Measurements from ENCODE around the gene SPSB2. TPM values are rescaled to one million over a fixed set of nuclear protein-coding genes. Genes with fewer than 3 reads are reported as not detected.

Gene SPSB2
- total RNA-seq, 1 donor from 2014 or later: 3.1 TPM

- Histone ChIP-seq H3K27ac (ENCODE audit: low read depth, low read length) (no peak overlapping the region), H3K9ac (ENCODE audit: low read depth in 1 of 3, low read length in 3 of 3) (no peak overlapping the region), H3K4me1 (ENCODE audit: control insufficient read depth in 3 of 3, insufficient read depth in 3 of 3, low read length in 3 of 3) (peaks cover 0 to 5% (median 0%) of the 10 kb centered on the region in 3 donors), H3K9me3 (ENCODE audit: control insufficient read depth in 3 of 3, low read length in 3 of 3) (no peaks in the 10 kb centered on the region), H3K27me3 (ENCODE audit: control insufficient read depth in 3 of 3, insufficient read depth in 3 of 3, low read length in 3 of 3) (no peaks in the 10 kb centered on the region), H3K36me3 (ENCODE audit: control insufficient read depth in 3 of 3, insufficient read depth in 3 of 3, low read length in 3 of 3) (peaks cover 0 to 11% (median 8%) of the 10 kb centered on the region in 3 donors), H3K4me3 (ENCODE audit: low read length in 3 of 3) (no peak overlapping the region)
Measured at GRCh38 chr12:6842075-6842474, 31.0 kb downstream of the SPSB2 start.

GRCh38 chr12:6840761-6841515 lies 32.2 kb downstream of the SPSB2 start, which contains the start of gene GNB3:
Gene GNB3, plus strand, starts transcription at chr12:6840925. Its CDS starts 363 bp downstream, at chr12:6841288.
- H3K4me1 ChIP-seq (ENCODE audit: control insufficient read depth in 3 of 3, insufficient read depth in 3 of 3, low read length in 3 of 3): peaks cover 0 to 5% (median 0%) of the 10 kb centered on the region in 3 donors
- H3K9ac ChIP-seq (ENCODE audit: low read depth in 1 of 3, low read length in 3 of 3): peak within 1 kb of the TSS in 1 of 3 donors; percentile 16
- H3K9me3 ChIP-seq (ENCODE audit: control insufficient read depth in 3 of 3, low read length in 3 of 3): no peaks in the 10 kb centered on the region
- no peak within 1 kb of the TSS for H3K4me3 ChIP-seq (ENCODE audit: low read length in 3 of 3)
- no peaks in the 10 kb centered on the region for H3K27me3 ChIP-seq (ENCODE audit: control insufficient read depth in 3 of 3, insufficient read depth in 3 of 3, low read length in 3 of 3)
- H3K36me3 ChIP-seq (ENCODE audit: control insufficient read depth in 3 of 3, insufficient read depth in 3 of 3, low read length in 3 of 3): peaks cover 0 to 10% (median 8%) of the 10 kb centered on the region in 3 donors
- no peak within 1 kb of the TSS for H3K27ac ChIP-seq (ENCODE audit: low read depth, low read length)

- H3K4me3 ChIP-seq (ENCODE audit: low read length in 3 of 3): no peak overlapping the region
- H3K9ac ChIP-seq (ENCODE audit: low read depth in 1 of 3, low read length in 3 of 3): no peak overlapping the region
- peaks cover 0 to 5% (median 0%) of the 10 kb centered on the region in 3 donors for H3K4me1 ChIP-seq (ENCODE audit: control insufficient read depth in 3 of 3, insufficient read depth in 3 of 3, low read length in 3 of 3)
- no peak overlapping the region for H3K27ac ChIP-seq (ENCODE audit: low read depth, low read length)
- H3K9me3 ChIP-seq (ENCODE audit: control insufficient read depth in 3 of 3, low read length in 3 of 3): no peaks in the 10 kb centered on the region
- H3K27me3 ChIP-seq (ENCODE audit: control insufficient read depth in 3 of 3, insufficient read depth in 3 of 3, low read length in 3 of 3): no peaks in the 10 kb centered on the region
- peaks cover 0 to 8% (median 5%) of the 10 kb centered on the region in 3 donors for H3K36me3 ChIP-seq (ENCODE audit: control insufficient read depth in 3 of 3, insufficient read depth in 3 of 3, low read length in 3 of 3)
Measured at GRCh38 chr12:6840330-6840729, 32.8 kb downstream of the SPSB2 start.

- no peaks in the 10 kb centered on the region for H3K27me3 ChIP-seq (ENCODE audit: control insufficient read depth in 3 of 3, insufficient read depth in 3 of 3, low read length in 3 of 3)
- H3K36me3 ChIP-seq (ENCODE audit: control insufficient read depth in 3 of 3, insufficient read depth in 3 of 3, low read length in 3 of 3): peaks cover 0 to 5% (median 3%) of the 10 kb centered on the region in 3 donors
- no peak overlapping the region for H3K27ac ChIP-seq (ENCODE audit: low read depth, low read length)
- no peak overlapping the region for H3K4me3 ChIP-seq (ENCODE audit: low read length in 3 of 3)
- no peaks in the 10 kb centered on the region for H3K9me3 ChIP-seq (ENCODE audit: control insufficient read depth in 3 of 3, low read length in 3 of 3)
- peaks cover 0 to 5% (median 0%) of the 10 kb centered on the region in 3 donors for H3K4me1 ChIP-seq (ENCODE audit: control insufficient read depth in 3 of 3, insufficient read depth in 3 of 3, low read length in 3 of 3)
- H3K9ac ChIP-seq (ENCODE audit: low read depth in 1 of 3, low read length in 3 of 3): no peak overlapping the region
Measured at GRCh38 chr12:6839482-6840201, 33.5 kb downstream of the SPSB2 start.

- H3K4me1 ChIP-seq (ENCODE audit: control insufficient read depth in 3 of 3, insufficient read depth in 3 of 3, low read length in 3 of 3): peaks cover 0 to 5% (median under 1%) of the 10 kb centered on the region in 3 donors
- H3K9ac ChIP-seq (ENCODE audit: low read depth in 1 of 3, low read length in 3 of 3): no peak overlapping the region
- no peaks in the 10 kb centered on the region for H3K27me3 ChIP-seq (ENCODE audit: control insufficient read depth in 3 of 3, insufficient read depth in 3 of 3, low read length in 3 of 3)
- peaks cover 0 to 5% (median 3%) of the 10 kb centered on the region in 3 donors for H3K36me3 ChIP-seq (ENCODE audit: control insufficient read depth in 3 of 3, insufficient read depth in 3 of 3, low read length in 3 of 3)
- H3K9me3 ChIP-seq (ENCODE audit: control insufficient read depth in 3 of 3, low read length in 3 of 3): no peaks in the 10 kb centered on the region
- no peak overlapping the region for H3K4me3 ChIP-seq (ENCODE audit: low read length in 3 of 3)
- H3K27ac ChIP-seq (ENCODE audit: low read depth, low read length): no peak overlapping the region
Measured at GRCh38 chr12:6838854-6839253, 34.2 kb downstream of the SPSB2 start.

GRCh38 chr12:6837370-6838060 lies 35.6 kb downstream of the SPSB2 start:
- no peaks in the 10 kb centered on the region for H3K9me3 ChIP-seq (ENCODE audit: control insufficient read depth in 3 of 3, low read length in 3 of 3)
- H3K27ac ChIP-seq (ENCODE audit: low read depth, low read length): no peak overlapping the region
- no peak overlapping the region for H3K9ac ChIP-seq (ENCODE audit: low read depth in 1 of 3, low read length in 3 of 3)
- H3K4me3 ChIP-seq (ENCODE audit: low read length in 3 of 3): no peak overlapping the region
- no peaks in the 10 kb centered on the region for H3K27me3 ChIP-seq (ENCODE audit: control insufficient read depth in 3 of 3, insufficient read depth in 3 of 3, low read length in 3 of 3)
- peaks cover 0 to 6% (median 2%) of the 10 kb centered on the region in 3 donors for H3K36me3 ChIP-seq (ENCODE audit: control insufficient read depth in 3 of 3, insufficient read depth in 3 of 3, low read length in 3 of 3)
- H3K4me1 ChIP-seq (ENCODE audit: control insufficient read depth in 3 of 3, insufficient read depth in 3 of 3, low read length in 3 of 3): peaks cover 0 to 5% (median 4%) of the 10 kb centered on the region in 3 donors

GRCh38 chr12:6836851-6837250 lies 36.3 kb downstream of the SPSB2 start:
- H3K9me3 ChIP-seq (ENCODE audit: control insufficient read depth in 3 of 3, low read length in 3 of 3): no peaks in the 10 kb centered on the region
- no peaks in the 10 kb centered on the region for H3K27me3 ChIP-seq (ENCODE audit: control insufficient read depth in 3 of 3, insufficient read depth in 3 of 3, low read length in 3 of 3)
- peaks cover 0 to 6% (median 2%) of the 10 kb centered on the region in 3 donors for H3K36me3 ChIP-seq (ENCODE audit: control insufficient read depth in 3 of 3, insufficient read depth in 3 of 3, low read length in 3 of 3)
- no peak overlapping the region for H3K27ac ChIP-seq (ENCODE audit: low read depth, low read length)
- no peak overlapping the region for H3K9ac ChIP-seq (ENCODE audit: low read depth in 1 of 3, low read length in 3 of 3)
- H3K4me3 ChIP-seq (ENCODE audit: low read length in 3 of 3): no peak overlapping the region
- peaks cover 0 to 5% (median 4%) of the 10 kb centered on the region in 3 donors for H3K4me1 ChIP-seq (ENCODE audit: control insufficient read depth in 3 of 3, insufficient read depth in 3 of 3, low read length in 3 of 3)

GRCh38 chr12:6834873-6835272 lies 38.2 kb downstream of the SPSB2 start:
- no peak overlapping the region for H3K27ac ChIP-seq (ENCODE audit: low read depth, low read length)
- no peak overlapping the region for H3K9ac ChIP-seq (ENCODE audit: low read depth in 1 of 3, low read length in 3 of 3)
- H3K27me3 ChIP-seq (ENCODE audit: control insufficient read depth in 3 of 3, insufficient read depth in 3 of 3, low read length in 3 of 3): peaks cover 0 to 7% (median 0%) of the 10 kb centered on the region in 3 donors
- no peak overlapping the region for H3K4me3 ChIP-seq (ENCODE audit: low read length in 3 of 3)
- peaks cover 0 to 4% (median 0%) of the 10 kb centered on the region in 3 donors for H3K4me1 ChIP-seq (ENCODE audit: control insufficient read depth in 3 of 3, insufficient read depth in 3 of 3, low read length in 3 of 3)
- peaks cover 0 to 9% (median 2%) of the 10 kb centered on the region in 3 donors for H3K36me3 ChIP-seq (ENCODE audit: control insufficient read depth in 3 of 3, insufficient read depth in 3 of 3, low read length in 3 of 3)
- H3K9me3 ChIP-seq (ENCODE audit: control insufficient read depth in 3 of 3, low read length in 3 of 3): no peaks in the 10 kb centered on the region

- no peak overlapping the region for H3K27ac ChIP-seq (ENCODE audit: low read depth, low read length)
- peaks cover 0 to 8% (median 2%) of the 10 kb centered on the region in 3 donors for H3K36me3 ChIP-seq (ENCODE audit: control insufficient read depth in 3 of 3, insufficient read depth in 3 of 3, low read length in 3 of 3)
- no peak overlapping the region for H3K4me3 ChIP-seq (ENCODE audit: low read length in 3 of 3)
Measured at GRCh38 chr12:6834254-6834653, 38.8 kb downstream of the SPSB2 start.

More at GRCh38 chr12:6834254-6834653, 38.8 kb downstream of the SPSB2 start:
- H3K9ac ChIP-seq (ENCODE audit: low read depth in 1 of 3, low read length in 3 of 3): no peak overlapping the region
- no peaks in the 10 kb centered on the region for H3K9me3 ChIP-seq (ENCODE audit: control insufficient read depth in 3 of 3, low read length in 3 of 3)
- H3K4me1 ChIP-seq (ENCODE audit: control insufficient read depth in 3 of 3, insufficient read depth in 3 of 3, low read length in 3 of 3): peaks cover 0 to 7% (median 3%) of the 10 kb centered on the region in 3 donors
- peaks cover 0 to 13% (median 3%) of the 10 kb centered on the region in 3 donors for H3K27me3 ChIP-seq (ENCODE audit: control insufficient read depth in 3 of 3, insufficient read depth in 3 of 3, low read length in 3 of 3)

Data from skeletal muscle tissue (tissue), 4 donors.